HepG2 (cell line): ENCODE data around the gene PRKRIP1. TPM values are rescaled to one million over a fixed set of nuclear protein-coding genes. Genes with fewer than 3 reads are reported as not detected.

Source experiments
- DNMT3B ChIP-seq: conservative IDR thresholded peaks from 2 replicates; pipeline ENCODE4 v1.6.1; 2016; ENCODE audit warnings: missing biosample characterization, control low read depth
- FOXJ3 ChIP-seq: sonication (generic); formaldehyde crosslinking; IDR thresholded peaks from 2 replicates; pipeline ENCODE4 v1.4.0; 2020; ENCODE audit warnings: missing genetic modification reagents, mild to moderate bottlenecking, borderline replicate concordance
- GTF3A ChIP-seq: sonication (generic); formaldehyde crosslinking; conservative IDR thresholded peaks from 2 replicates; pipeline ENCODE4 v1.4.0; 2020; ENCODE audit warnings: mild to moderate bottlenecking, missing genetic modification reagents
- HBP1 ChIP-seq: IDR thresholded peaks from 2 replicates; pipeline ENCODE4 v1.6.1; 2016; ENCODE audit warnings: low read depth, control low read depth
- HNF4G ChIP-seq, 2 experiments: sonication (generic) in 1 of 2; formaldehyde crosslinking in 1 of 2; IDR thresholded peaks; 2 replicates each; pipeline versions ENCODE4 v1.4.0 to v1.6.1; 2011 to 2020; ENCODE audit warnings: borderline replicate concordance in 2 of 2, low read depth in 2 of 2, mild to moderate bottlenecking in 2 of 2, low read length in 1 of 2, missing genetic modification reagents in 1 of 2, moderate library complexity in 1 of 2
- PAF1 ChIP-seq: IDR thresholded peaks from 2 replicates; pipeline ENCODE4 v1.6.1; 2016; ENCODE audit warnings: missing genetic modification reagents, missing compliant biosample characterization
- SKIL ChIP-seq: sonication (generic); formaldehyde crosslinking; IDR thresholded peaks from 2 replicates; pipeline ENCODE4 v1.8.0; 2022; ENCODE audit warnings: missing genetic modification reagents, mild to moderate bottlenecking, moderate library complexity, borderline replicate concordance
- TFAP4 ChIP-seq: sonication (generic); IDR thresholded peaks from 2 replicates; pipeline ENCODE4 v1.6.1; 2016; ENCODE audit warnings: low read depth, borderline replicate concordance
- TRIM22 ChIP-seq: fragments of 450-650 bp; IDR thresholded peaks from 2 replicates; pipeline ENCODE4 v1.6.1; 2017
- ZFP36L1 ChIP-seq: sonication (generic); formaldehyde crosslinking; IDR thresholded peaks from 2 replicates; pipeline ENCODE4 v1.8.0; 2022; ENCODE audit warnings: mild to moderate bottlenecking, missing genetic modification reagents, moderate library complexity
- ZNF512B ChIP-seq: sonication (generic); formaldehyde crosslinking; IDR thresholded peaks from 2 replicates; pipeline ENCODE4 v1.5.1; 2020; ENCODE audit warnings: missing genetic modification reagents, mild to moderate bottlenecking, borderline replicate concordance
- ZNF616 ChIP-seq: sonication (generic); formaldehyde crosslinking; IDR thresholded peaks from 2 replicates; pipeline ENCODE4 v1.5.0; 2020; ENCODE audit warnings: low read depth, mild to moderate bottlenecking, missing genetic modification reagents
- ZNF619 ChIP-seq: sonication (generic); formaldehyde crosslinking; IDR thresholded peaks from 2 replicates; pipeline ENCODE4 v1.4.0; 2020; ENCODE audit warnings: mild to moderate bottlenecking, missing genetic modification reagents
- ZNF687 ChIP-seq: sonication (generic); formaldehyde crosslinking; IDR thresholded peaks from 2 replicates; pipeline ENCODE4 v1.5.1; 2020; ENCODE audit warnings: mild to moderate bottlenecking, missing genetic modification reagents, moderate library complexity
- polyA plus RNA-seq, 8 experiments: library from polyadenylated mRNA; depleted of rRNA in 3 of 8; stranded (reverse) in 7 of 8; unstranded in 1 of 8; fragments of >200 nt; fragmentation: Illumina TruSeq in 4 of 8; extraction: Trizol in 4 of 8; gene quantifications; 2 replicates each; pipeline versions ENCODE4 v1.2.1 to v1.2.3, GENCODE V29; 2011 to 2016; ENCODE audit warnings: low read depth in 4 of 8, missing spikeins in 1 of 8, mixed read lengths in 1 of 8; ENCODE audit not compliant: insufficient read depth in 1 of 8
- total RNA-seq, 5 experiments: library from RNA; depleted of rRNA; stranded (reverse); fragments of >200 nt; fragmentation: Illumina TruSeq; extraction: Trizol; gene quantifications; 2 replicates each; pipeline ENCODE4 v1.2.3, GENCODE V29; 2016; ENCODE audit warnings: low read depth in 1 of 5

PRKRIP1 gene
- total and polyA plus RNA-seq, 2 of the 13 experiments (the other 11 are each of a cell fraction or from before 2014, with no cell fraction given), result 13.2 to 16.8 TPM

- TF ChIP-seq ZNF616 (CRISPR knock-in tag) (no peak), FOXJ3 (no peak), TFAP4 (no peak), DNMT3B (CRISPR knock-in tag) (no peak), GTF3A (CRISPR knock-in tag) (0 out of 2 replicates have a peak, but pooled peaks have one; percentile 69), TRIM22 (no peak), ZFP36L1 (CRISPR knock-in tag) (no peak), HBP1 (CRISPR knock-in tag) (no peak), PAF1 (no peak), HNF4G (IDR thresholded peaks at IDR 0.05; ENCODE audit: borderline replicate concordance, low read depth, low read length) (no peak), HNF4G (CRISPR knock-in tag; IDR thresholded peaks at IDR 0.05; ENCODE audit: borderline replicate concordance, low read depth) (peak; percentile 17; the same call in 1 of the 2 replicates), ZNF512B (CRISPR knock-in tag) (no peak), ZNF687 (CRISPR knock-in tag) (peak; percentile 81), ZNF619 (CRISPR knock-in tag) (peak; percentile 58; the same call in 1 of the 2 replicates), SKIL (CRISPR knock-in tag) (no peak)
These were observed at the start of gene PRKRIP1 (continued) for GRCh38 chr7:102395873-102396709.
